PC-3 (cell line): ENCODE data around the gene PREP. TPM values are rescaled to one million over a fixed set of nuclear protein-coding genes. Genes with fewer than 3 reads are reported as not detected.
A peak's percentile ranks its signal among the peaks of the same experiment; 100 is the strongest.
"Not testable (repeated sequence)": the region's sequence is repeated elsewhere in the genome, so short reads cannot be mapped to it uniquely, and the experiment has no call there.

Source experiments
- ATAC-seq: fragments of 200-7000 bp; cut with Tn5 transposase; 2 replicates; pipeline ENCODE4 v1.9.1; 2020; ENCODE audit warnings: mild to moderate bottlenecking, moderate library complexity
- BruUV-seq: library from RNA; stranded (reverse); fragments of 400-500 nt; replicated peaks from 2 replicates; lab custom pipeline; 2021; lab: Mats Ljungman, UMichigan
- CTCF ChIA-PET: fragments of 300-600 bp; sonication (Branson Sonifier 250); formaldehyde crosslinking; loops from one replicate; lab custom pipeline; 2022; ENCODE audit warnings: antibody characterized with exemption; lab: Charles Lee
- POLR2A ChIA-PET: fragments of 300-600 bp; sonication (Branson Sonifier 250); formaldehyde crosslinking; loops from one replicate; lab custom pipeline; 2022; ENCODE audit warnings: antibody characterized with exemption; ENCODE audit not compliant: unreplicated experiment; lab: Charles Lee
- DNase-seq: peaks from one replicate; pipeline ENCODE4 v3.0.0-alpha.2; 2015
- H2AFZ ChIP-seq: fragments of 300-600 bp; sonication (generic); 2 replicates; pipeline ENCODE4 v1.6.0; 2016; ENCODE audit warnings: antibody characterized with exemption, low read length
- H3F3A ChIP-seq: fragments of 300-600 bp; sonication (generic); one replicate; pipeline ENCODE4 v1.6.0; 2017; ENCODE audit warnings: antibody characterized with exemption, low read length, control low read depth, mild to moderate bottlenecking; ENCODE audit not compliant: unreplicated experiment
- H3K27ac ChIP-seq: fragments of 300-600 bp; sonication (generic); 2 replicates; pipeline ENCODE4 v1.5.1; 2016; ENCODE audit warnings: mild to moderate bottlenecking, low read length
- H3K27me3 ChIP-seq: fragments of 300-600 bp; sonication (generic); 2 replicates; pipeline ENCODE4 v1.6.1; 2016; ENCODE audit warnings: low read length, mixed read lengths
- H3K36me3 ChIP-seq: fragments of 300-600 bp; sonication (generic); 2 replicates; pipeline ENCODE4 v1.6.1; 2016; ENCODE audit warnings: low read depth, mixed run types, low read length, mixed read lengths
- H3K4me1 ChIP-seq: fragments of 300-600 bp; sonication (generic); 2 replicates; pipeline ENCODE4 v1.5.1; 2016; ENCODE audit warnings: low read length; ENCODE audit not compliant: insufficient read depth
- H3K4me2 ChIP-seq: fragments of 300-600 bp; sonication (generic); 2 replicates; pipeline ENCODE4 v1.6.0; 2016; ENCODE audit warnings: low read length
- H3K4me3 ChIP-seq: fragments of 300-600 bp; sonication (generic); 2 replicates; pipeline ENCODE4 v1.5.1; 2016; ENCODE audit warnings: mild to moderate bottlenecking, low read length, mixed read lengths
- H3K79me2 ChIP-seq: fragments of 300-600 bp; sonication (generic); 2 replicates; pipeline ENCODE4 v1.6.1; 2017; ENCODE audit warnings: low read length, mixed read lengths
- H3K9ac ChIP-seq: fragments of 300-600 bp; sonication (generic); 2 replicates; pipeline ENCODE4 v1.6.0; 2016; ENCODE audit warnings: mild to moderate bottlenecking, low read length
- H3K9me2 ChIP-seq: fragments of 300-600 bp; sonication (generic); replicated peaks from 2 replicates; pipeline ENCODE4 v1.6.1; 2016; ENCODE audit warnings: mixed run types, low read length, mixed read lengths
- H3K9me3 ChIP-seq: fragments of 300-600 bp; sonication (generic); 2 replicates; pipeline ENCODE4 v1.6.1; 2016; ENCODE audit warnings: low read length, mixed read lengths
- H4K20me1 ChIP-seq: fragments of 300-600 bp; sonication (generic); 2 replicates; pipeline ENCODE4 v1.6.1; 2016; ENCODE audit warnings: low read length, mixed read lengths
- EZH2 ChIP-seq: fragments of 300-600 bp; sonication (generic); IDR thresholded peaks from one replicate; pipeline ENCODE4 v1.6.1; 2017; ENCODE audit warnings: antibody characterized with exemption, mild to moderate bottlenecking, low read length; ENCODE audit not compliant: unreplicated experiment
- EZH2phosphoT487 ChIP-seq: fragments of 300-600 bp; sonication (generic); IDR thresholded peaks from 2 replicates; pipeline ENCODE4 v1.6.1; 2018; ENCODE audit warnings: mild to moderate bottlenecking, antibody characterized with exemption, low read length, borderline replicate concordance
- intact Hi-C: fragments of 100-400 bp; cut with micrococcal nuclease; formaldehyde crosslinking; loops from 2 replicates; pipeline ENCODE4 v1.9.0; 2023
- total RNA-seq: library from RNA; depleted of rRNA; stranded (reverse); fragments of >200 nt; gene quantifications from 2 replicates; pipeline ENCODE4 v1.2.3, GENCODE V29; 2014
- TF ChIP-seq, protein P1 (sequence below): fragments of 300-600 bp; sonication (generic); conservative IDR thresholded peaks from 2 replicates; pipeline ENCODE4 v1.5.1; 2017; ENCODE audit warnings: antibody characterized with exemption, low read depth, mild to moderate bottlenecking, low read length

The PREP gene
- total RNA-seq, 1 experiment from 2014 or later: 16.9 TPM

DNA sequence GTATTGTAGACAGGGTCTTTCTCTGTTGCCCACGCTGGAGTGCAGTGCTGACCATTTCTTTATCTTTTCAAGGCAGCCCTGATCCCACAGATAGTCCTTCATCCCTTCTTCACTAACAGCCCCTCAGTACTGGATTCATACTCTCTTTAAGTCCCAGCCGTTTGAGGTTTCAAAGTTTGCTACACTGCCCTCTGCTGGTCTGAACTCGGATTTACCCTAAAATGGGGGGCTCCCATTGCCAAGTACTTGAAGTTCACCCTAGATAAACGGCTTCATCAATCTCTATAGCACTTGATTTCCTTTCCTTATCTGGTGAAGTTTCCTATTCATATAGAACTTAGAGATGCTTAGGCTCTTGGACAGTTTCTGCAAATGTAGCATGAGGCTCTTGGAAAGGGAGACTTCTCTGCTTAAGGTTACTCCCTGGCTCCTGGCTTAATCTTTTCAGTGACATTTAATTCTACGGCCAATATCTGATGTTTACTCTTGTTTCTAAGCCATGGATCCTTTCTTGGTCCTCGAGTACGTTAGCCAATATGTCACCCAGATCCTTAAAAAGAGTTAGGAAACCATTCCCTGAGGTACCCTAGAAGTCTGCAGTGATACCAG lies 21.4 kb upstream of the PREP start:
- ChIA-PET POLR2A (no interaction called here), CTCF (no interaction called here)
- no peak for TF ChIP-seq EZH2phosphoT487
- TF ChIP-seq, protein P1, sequence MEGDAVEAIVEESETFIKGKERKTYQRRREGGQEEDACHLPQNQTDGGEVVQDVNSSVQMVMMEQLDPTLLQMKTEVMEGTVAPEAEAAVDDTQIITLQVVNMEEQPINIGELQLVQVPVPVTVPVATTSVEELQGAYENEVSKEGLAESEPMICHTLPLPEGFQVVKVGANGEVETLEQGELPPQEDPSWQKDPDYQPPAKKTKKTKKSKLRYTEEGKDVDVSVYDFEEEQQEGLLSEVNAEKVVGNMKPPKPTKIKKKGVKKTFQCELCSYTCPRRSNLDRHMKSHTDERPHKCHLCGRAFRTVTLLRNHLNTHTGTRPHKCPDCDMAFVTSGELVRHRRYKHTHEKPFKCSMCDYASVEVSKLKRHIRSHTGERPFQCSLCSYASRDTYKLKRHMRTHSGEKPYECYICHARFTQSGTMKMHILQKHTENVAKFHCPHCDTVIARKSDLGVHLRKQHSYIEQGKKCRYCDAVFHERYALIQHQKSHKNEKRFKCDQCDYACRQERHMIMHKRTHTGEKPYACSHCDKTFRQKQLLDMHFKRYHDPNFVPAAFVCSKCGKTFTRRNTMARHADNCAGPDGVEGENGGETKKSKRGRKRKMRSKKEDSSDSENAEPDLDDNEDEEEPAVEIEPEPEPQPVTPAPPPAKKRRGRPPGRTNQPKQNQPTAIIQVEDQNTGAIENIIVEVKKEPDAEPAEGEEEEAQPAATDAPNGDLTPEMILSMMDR: peak; percentile 77
- TF ChIP-seq EZH2: no peak
- Histone ChIP-seq H3K36me3 (no peaks in the 10 kb centered on the region), H3K27ac (no peak overlapping the region), H3K79me2 (no peaks in the 10 kb centered on the region), H3F3A (no peaks in the 10 kb centered on the region), H3K9ac (no peak overlapping the region), H3K9me2 (no peaks in the 10 kb centered on the region), H3K27me3 (no peaks in the 10 kb centered on the region), H3K4me3 (no peak overlapping the region), H4K20me1 (no peaks in the 10 kb centered on the region), H3K4me2 (no peak overlapping the region), H2AFZ (no peak overlapping the region), H3K9me3 (no peaks in the 10 kb centered on the region), H3K4me1 (peaks cover 21% of the 10 kb centered on the region)
- peak; percentile 61; the same call in 1 of the 2 replicates for ATAC-seq
- peak; percentile 70 for DNase-seq
- BruUV-seq: no TSS peak
- intact Hi-C loops: loop anchor here (2.0 to 5.0 kb wide), 4 partner anchors 62 to 427 kb away; no protein-coding TSS in a partner anchor

DNA sequence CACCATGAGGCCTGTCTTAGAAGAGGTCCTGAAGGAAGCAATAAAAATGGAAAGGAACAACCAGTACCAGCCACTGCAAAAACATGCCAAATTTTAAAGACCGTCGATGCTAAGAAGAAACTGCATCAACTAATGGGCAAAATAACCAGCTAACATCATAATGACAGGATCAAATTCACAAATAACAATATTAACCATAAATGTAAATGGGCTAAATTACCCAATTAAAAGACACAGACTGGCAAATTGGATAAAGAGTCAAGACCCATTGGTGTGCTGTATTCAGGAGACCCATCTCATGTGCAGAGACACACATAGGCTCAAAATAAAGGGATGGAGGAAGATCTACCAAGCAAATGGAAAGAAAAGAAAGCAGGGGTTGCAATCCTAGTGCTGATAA lies 14.1 kb upstream of the PREP start:
- H3K27me3 ChIP-seq, H3K9ac ChIP-seq, H3K9me2 ChIP-seq, H3K79me2 ChIP-seq, H3K4me1 ChIP-seq, ATAC-seq, H3F3A ChIP-seq, CTCF ChIA-PET, H3K4me3 ChIP-seq, H3K9me3 ChIP-seq, DNase-seq, H3K27ac ChIP-seq, H3K4me2 ChIP-seq, BruUV-seq, intact Hi-C loops, H2AFZ ChIP-seq, H4K20me1 ChIP-seq, H3K36me3 ChIP-seq, POLR2A ChIA-PET: not testable (repeated sequence)

DNA sequence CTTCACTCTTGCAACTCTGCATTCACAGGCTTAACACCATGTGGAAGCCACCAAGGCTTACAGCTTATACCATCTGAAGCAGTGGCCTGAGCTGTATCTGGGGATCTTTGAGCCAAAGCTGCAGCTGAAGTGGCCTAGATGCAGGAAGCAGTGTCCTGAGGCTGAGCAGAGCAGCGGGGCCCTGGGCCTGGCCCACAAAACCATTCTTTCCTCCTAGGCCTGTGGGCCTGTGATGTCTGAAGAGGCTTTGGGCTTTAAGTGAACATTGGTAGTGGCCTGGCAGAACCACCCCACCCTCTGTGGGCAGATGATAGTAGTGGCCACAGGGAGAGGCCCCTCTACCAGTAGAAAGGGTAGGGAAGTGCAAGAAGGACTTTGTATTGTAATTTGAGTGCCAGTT lies 6.9 kb upstream of the PREP start:
- DNase-seq (no peak), ATAC-seq (no peak)
- Histone ChIP-seq H3K9me3 (no peaks in the 10 kb centered on the region), H3K4me3 (no peak overlapping the region), H3K4me2 (no peak overlapping the region), H3K9ac (no peak overlapping the region), H3K27ac (no peak overlapping the region), H3F3A (no peaks in the 10 kb centered on the region), H3K9me2 (no peaks in the 10 kb centered on the region), H3K36me3 (no peaks in the 10 kb centered on the region), H3K4me1 (no peaks in the 10 kb centered on the region), H2AFZ (no peak overlapping the region), H3K79me2 (no peaks in the 10 kb centered on the region), H3K27me3 (no peaks in the 10 kb centered on the region), H4K20me1 (no peaks in the 10 kb centered on the region)
- ChIA-PET CTCF (no interaction called here), POLR2A (no interaction called here)
- intact Hi-C loops: no loop called here
- no TSS peak for BruUV-seq
- TF ChIP-seq, protein P1: no peak
